ENCODE results near the gene LYPD4. TPM values are rescaled to one million over a fixed set of nuclear protein-coding genes. Genes with fewer than 3 reads are reported as not detected.

Gene LYPD4
- total RNA-seq, 4 donors from 2014 or later, result not detected

DNA sequence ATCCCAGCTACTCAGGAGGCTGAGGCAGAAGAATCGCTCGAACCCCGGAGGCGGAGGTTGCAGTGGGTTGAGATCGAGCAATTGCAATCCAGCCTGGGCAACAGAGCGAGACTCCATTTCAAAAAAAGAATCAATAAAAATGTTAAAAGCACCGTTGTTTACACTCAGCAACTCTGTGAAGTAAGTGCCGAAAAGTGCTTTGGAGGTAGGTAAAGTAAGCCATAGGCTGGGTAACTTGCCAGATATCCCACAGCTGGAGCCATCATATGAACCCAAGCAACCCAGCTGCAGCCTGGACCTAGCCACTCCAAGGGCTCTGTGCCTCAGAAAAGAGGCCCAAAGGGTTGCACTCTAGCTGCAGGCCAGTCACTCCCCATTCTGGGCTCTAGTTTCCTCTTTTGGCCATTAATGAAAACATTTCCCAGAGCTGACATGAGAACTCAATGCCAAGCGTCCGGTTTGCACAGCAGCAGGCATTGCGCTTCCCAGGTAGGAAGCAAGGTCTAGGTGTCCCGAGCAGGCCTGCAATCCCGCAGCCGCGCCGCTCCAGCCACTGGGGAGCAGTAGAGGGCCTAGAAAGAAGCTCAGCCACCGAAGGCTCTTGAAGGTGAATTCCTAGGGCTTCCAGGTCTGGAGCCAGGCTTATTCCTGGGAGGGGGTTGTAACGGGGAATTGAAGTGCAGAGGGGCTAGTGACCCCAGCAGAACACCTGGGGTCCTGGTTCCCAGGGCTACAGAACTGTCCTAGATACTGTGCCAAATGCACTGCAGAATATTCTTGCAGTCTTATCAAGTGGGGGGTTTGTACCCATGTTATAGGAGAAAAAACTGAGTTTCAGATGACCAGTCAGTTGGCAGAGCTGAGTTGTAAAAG, 28.5 kb upstream of the LYPD4 start:
- ATAC-seq, result peak; percentile 43
- peaks cover 0 to 48% of the 10 kb centered on the region in 2 donors for H3K36me3 ChIP-seq
- 53 to 89% methylated on average over 3 to 5 of the region's 18 CpGs for WGBS, 2 donors (ENCODE audit: low coverage in 1 of 2)
- H3K27me3 ChIP-seq, result no peaks in the 10 kb centered on the region
- H3K4me3 ChIP-seq, result no peak overlapping the region
- no peaks in the 10 kb centered on the region for H3K9me3 ChIP-seq
- peaks cover 0 to 12% (median 0%) of the 10 kb centered on the region in 3 donors for H3K4me1 ChIP-seq
- TF ChIP-seq EP300 (IDR thresholded peaks at IDR 0.05) (no peak), POLR2AphosphoS5 (IDR thresholded peaks at IDR 0.05) (peak; percentile 34), POLR2A (IDR thresholded peaks at IDR 0.05) (no peak)
- TF ChIP-seq, protein P1, sequence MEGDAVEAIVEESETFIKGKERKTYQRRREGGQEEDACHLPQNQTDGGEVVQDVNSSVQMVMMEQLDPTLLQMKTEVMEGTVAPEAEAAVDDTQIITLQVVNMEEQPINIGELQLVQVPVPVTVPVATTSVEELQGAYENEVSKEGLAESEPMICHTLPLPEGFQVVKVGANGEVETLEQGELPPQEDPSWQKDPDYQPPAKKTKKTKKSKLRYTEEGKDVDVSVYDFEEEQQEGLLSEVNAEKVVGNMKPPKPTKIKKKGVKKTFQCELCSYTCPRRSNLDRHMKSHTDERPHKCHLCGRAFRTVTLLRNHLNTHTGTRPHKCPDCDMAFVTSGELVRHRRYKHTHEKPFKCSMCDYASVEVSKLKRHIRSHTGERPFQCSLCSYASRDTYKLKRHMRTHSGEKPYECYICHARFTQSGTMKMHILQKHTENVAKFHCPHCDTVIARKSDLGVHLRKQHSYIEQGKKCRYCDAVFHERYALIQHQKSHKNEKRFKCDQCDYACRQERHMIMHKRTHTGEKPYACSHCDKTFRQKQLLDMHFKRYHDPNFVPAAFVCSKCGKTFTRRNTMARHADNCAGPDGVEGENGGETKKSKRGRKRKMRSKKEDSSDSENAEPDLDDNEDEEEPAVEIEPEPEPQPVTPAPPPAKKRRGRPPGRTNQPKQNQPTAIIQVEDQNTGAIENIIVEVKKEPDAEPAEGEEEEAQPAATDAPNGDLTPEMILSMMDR (IDR thresholded peaks at IDR 0.05), result peak in 3 of 4 experiments; percentile 32 to 65 (median 47)
- no peak overlapping the region for H3K27ac ChIP-seq

DNA sequence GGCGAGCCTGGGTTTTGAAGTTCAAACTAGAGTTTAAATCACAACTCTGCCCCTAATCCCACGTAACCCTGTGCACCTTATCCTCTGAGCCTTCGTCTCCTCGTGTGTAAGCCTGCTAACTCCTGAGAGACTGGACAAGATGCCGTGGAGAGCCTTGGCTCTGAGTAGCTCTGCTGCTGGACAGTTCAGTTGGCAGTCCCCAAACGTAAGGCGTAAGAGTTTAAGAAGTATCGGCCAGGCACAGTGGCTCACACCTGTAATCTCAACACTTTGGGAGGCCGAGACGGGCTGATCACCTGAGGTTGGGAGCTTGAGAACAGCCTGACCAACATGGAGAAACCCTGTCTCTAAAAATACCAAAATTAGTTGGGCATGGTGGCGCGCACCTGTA, 27.9 kb upstream of the LYPD4 start:
- no peak overlapping the region for H3K27ac ChIP-seq
- 80% methylated on average over 1 of the region's 12 CpGs; no CpG with 5 or more reads in 1 of the 2 donors for WGBS, 2 donors (ENCODE audit: low coverage in 1 of 2)
- H3K27me3 ChIP-seq, result no peaks in the 10 kb centered on the region
- H3K4me1 ChIP-seq, result peaks cover 0 to 16% (median 0%) of the 10 kb centered on the region in 3 donors
- peaks cover 0 to 54% of the 10 kb centered on the region in 2 donors for H3K36me3 ChIP-seq
- ATAC-seq, result no peak
- no peaks in the 10 kb centered on the region for H3K9me3 ChIP-seq
- H3K4me3 ChIP-seq, result no peak overlapping the region
- no peak for TF ChIP-seq POLR2AphosphoS5 (IDR thresholded peaks at IDR 0.05)
- no peak for TF ChIP-seq POLR2A (IDR thresholded peaks at IDR 0.05)
- TF ChIP-seq EP300 (IDR thresholded peaks at IDR 0.05), result no peak
- TF ChIP-seq, protein P1 (IDR thresholded peaks at IDR 0.05), result no peak

DNA sequence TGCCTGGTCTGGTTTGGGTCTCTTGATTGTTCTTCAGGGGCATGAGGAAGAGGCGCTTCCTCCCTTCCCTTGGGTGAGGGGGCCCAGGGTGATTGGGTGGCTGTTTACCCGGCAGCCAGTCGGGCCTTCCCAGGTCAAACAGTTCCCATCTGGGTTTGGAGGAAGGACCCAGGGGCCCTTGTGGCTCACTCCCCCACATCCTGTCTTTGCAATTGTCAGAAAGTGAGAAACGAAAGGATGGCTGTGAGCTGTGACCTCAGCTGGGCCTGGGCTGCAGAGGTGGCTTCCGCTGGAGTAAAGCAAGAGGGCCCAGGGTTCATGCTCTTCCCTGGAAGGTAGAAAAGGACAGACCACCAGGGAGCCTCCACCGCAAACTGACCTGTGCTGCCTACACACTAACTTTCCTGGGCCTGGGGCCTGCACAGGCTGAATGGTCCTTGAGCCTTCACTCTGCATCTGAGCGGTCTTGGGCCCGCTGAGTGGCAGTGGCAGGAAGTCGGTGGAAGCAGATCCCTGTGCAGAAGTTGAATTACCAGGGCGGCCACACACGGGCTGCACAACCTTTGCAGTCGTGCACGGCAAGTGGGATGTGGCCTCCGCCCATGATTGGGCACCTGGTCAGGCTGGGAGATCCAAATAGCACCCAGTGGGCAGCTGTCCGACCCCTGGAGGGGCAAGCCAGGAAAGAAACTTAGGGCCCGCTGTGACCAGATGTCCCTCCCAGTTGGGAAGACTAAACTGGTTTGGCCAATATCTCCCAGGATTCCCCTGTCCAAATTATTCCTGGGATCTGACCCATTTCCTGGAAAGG, 27.3 kb upstream of the LYPD4 start:
- H3K4me1 ChIP-seq, result peaks cover 0 to 22% (median 0%) of the 10 kb centered on the region in 3 donors
- H3K4me3 ChIP-seq, result no peak overlapping the region
- peaks cover 0 to 60% of the 10 kb centered on the region in 2 donors for H3K36me3 ChIP-seq
- 67% methylated on average over 3 of the region's 16 CpGs; no CpG with 5 or more reads in 1 of the 2 donors for WGBS, 2 donors (ENCODE audit: low coverage in 1 of 2)
- no peaks in the 10 kb centered on the region for H3K9me3 ChIP-seq
- TF ChIP-seq POLR2AphosphoS5 (IDR thresholded peaks at IDR 0.05) (no peak), POLR2A (IDR thresholded peaks at IDR 0.05) (no peak), EP300 (IDR thresholded peaks at IDR 0.05) (no peak)
- TF ChIP-seq, protein P1 (IDR thresholded peaks at IDR 0.05), result no peak
- peak; percentile 7 for ATAC-seq
- H3K27ac ChIP-seq, result no peak overlapping the region
- H3K27me3 ChIP-seq, result no peaks in the 10 kb centered on the region

DNA sequence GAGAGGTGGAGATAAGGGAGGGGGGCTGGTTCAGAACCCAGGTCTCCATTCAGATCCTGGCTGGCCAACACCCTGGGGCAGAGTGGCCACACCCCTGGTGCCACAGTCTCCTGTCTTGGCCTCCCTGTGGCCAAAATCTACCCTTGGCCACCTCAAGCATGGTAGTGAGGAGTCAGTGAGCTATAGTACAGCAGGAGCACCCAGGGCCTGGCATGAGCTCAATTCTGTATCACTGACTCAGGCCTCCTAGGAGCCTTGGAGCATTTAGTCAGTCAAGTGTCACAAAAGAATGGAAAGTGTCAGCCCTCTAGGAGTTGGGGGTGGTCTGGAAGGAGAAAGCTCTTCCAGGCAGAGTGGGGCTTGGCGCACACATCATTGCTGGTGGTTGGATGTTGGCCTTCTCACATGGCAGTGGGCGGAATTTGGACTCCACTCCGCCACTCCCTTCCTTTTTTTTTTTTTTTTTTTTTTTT, 26.0 kb upstream of the LYPD4 start:
- H3K4me3 ChIP-seq, result no peak overlapping the region
- peaks cover 0 to 71% of the 10 kb centered on the region in 2 donors for H3K36me3 ChIP-seq
- H3K4me1 ChIP-seq, result peaks cover 0 to 33% (median 4%) of the 10 kb centered on the region in 3 donors
- H3K27me3 ChIP-seq, result no peaks in the 10 kb centered on the region
- 51 to 60% methylated on average over 1 to 3 of the region's 3 CpGs for WGBS, 2 donors (ENCODE audit: low coverage in 1 of 2)
- no peak overlapping the region for H3K27ac ChIP-seq
- no peak for TF ChIP-seq POLR2A (IDR thresholded peaks at IDR 0.05)
- TF ChIP-seq EP300 (IDR thresholded peaks at IDR 0.05), result no peak
- TF ChIP-seq, protein P1 (IDR thresholded peaks at IDR 0.05), result no peak
- TF ChIP-seq POLR2AphosphoS5 (IDR thresholded peaks at IDR 0.05), result no peak
- peak; percentile 25 for ATAC-seq
- H3K9me3 ChIP-seq, result no peaks in the 10 kb centered on the region
